ENCODE measurements around the gene CYP27B1. TPM values are rescaled to one million over a fixed set of nuclear protein-coding genes. Genes with fewer than 3 reads are reported as not detected.
"Not testable (repeated sequence)": the region's sequence is repeated elsewhere in the genome, so short reads cannot be mapped to it uniquely, and the experiment has no call there.

CYP27B1 gene
- total RNA-seq, 1 donor from 2014 or later = 3.9 TPM

GRCh38 chr12:57718641-57719528 lies 48.0 kb downstream of the CYP27B1 start:
- FAIRE-seq (peak; percentile 7), DNase-seq (ENCODE audit: low read depth) (no peak)
- H3K4me3 ChIP-seq (ENCODE audit: low read depth, low read length) = no peak overlapping the region
- H3K36me3 ChIP-seq (ENCODE audit: control insufficient read depth, insufficient read depth, low read length) = peaks cover 12% of the 10 kb centered on the region
- no peaks in the 10 kb centered on the region for H3K27me3 ChIP-seq (ENCODE audit: control insufficient read depth, insufficient read depth, low read length)
- TF ChIP-seq, protein P1, sequence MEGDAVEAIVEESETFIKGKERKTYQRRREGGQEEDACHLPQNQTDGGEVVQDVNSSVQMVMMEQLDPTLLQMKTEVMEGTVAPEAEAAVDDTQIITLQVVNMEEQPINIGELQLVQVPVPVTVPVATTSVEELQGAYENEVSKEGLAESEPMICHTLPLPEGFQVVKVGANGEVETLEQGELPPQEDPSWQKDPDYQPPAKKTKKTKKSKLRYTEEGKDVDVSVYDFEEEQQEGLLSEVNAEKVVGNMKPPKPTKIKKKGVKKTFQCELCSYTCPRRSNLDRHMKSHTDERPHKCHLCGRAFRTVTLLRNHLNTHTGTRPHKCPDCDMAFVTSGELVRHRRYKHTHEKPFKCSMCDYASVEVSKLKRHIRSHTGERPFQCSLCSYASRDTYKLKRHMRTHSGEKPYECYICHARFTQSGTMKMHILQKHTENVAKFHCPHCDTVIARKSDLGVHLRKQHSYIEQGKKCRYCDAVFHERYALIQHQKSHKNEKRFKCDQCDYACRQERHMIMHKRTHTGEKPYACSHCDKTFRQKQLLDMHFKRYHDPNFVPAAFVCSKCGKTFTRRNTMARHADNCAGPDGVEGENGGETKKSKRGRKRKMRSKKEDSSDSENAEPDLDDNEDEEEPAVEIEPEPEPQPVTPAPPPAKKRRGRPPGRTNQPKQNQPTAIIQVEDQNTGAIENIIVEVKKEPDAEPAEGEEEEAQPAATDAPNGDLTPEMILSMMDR (IDR thresholded peaks at IDR 0.05; ENCODE audit: insufficient read depth, low read length, severe bottlenecking) = no peak

- H3K36me3 ChIP-seq (ENCODE audit: control insufficient read depth, insufficient read depth, low read length) = peaks cover 12% of the 10 kb centered on the region
Observed at GRCh38 chr12:57717846-57718640, 48.8 kb downstream of the CYP27B1 start.

DNA sequence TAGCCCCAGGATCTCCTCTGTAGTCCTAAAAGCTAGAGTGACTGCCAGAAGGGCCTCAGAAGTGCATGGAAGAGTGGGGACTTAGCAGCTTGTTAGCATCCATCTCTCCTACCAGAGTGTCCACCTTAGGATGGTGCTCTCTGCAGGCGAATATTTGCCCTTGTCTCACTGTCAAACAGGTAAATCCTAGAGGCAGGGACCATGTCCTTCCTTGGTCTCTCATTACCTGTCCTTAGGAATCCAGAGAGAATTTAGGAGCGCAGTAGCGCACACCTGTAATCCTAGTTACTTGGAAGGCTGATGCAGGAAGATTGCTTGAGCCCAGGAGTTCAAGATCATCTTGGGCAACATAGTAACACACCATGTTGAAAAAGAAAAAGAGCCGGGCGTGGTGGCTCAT lies 49.7 kb downstream of the CYP27B1 start:
- TF ChIP-seq, protein P1 (IDR thresholded peaks at IDR 0.05; ENCODE audit: insufficient read depth, low read length, severe bottlenecking) = no peak
- DNase-seq (ENCODE audit: low read depth) (no peak), FAIRE-seq (no peak)
- Histone ChIP-seq H3K36me3 (ENCODE audit: control insufficient read depth, insufficient read depth, low read length) (peaks cover 12% of the 10 kb centered on the region), H3K4me3 (ENCODE audit: low read depth, low read length) (no peak overlapping the region), H3K27me3 (ENCODE audit: control insufficient read depth, insufficient read depth, low read length) (no peaks in the 10 kb centered on the region)

More at GRCh38 chr12:57717846-57718640, 48.8 kb downstream of the CYP27B1 start:
- DNase-seq (ENCODE audit: low read depth) (no peak), FAIRE-seq (no peak)
- Histone ChIP-seq H3K4me3 (ENCODE audit: low read depth, low read length) (no peak overlapping the region), H3K27me3 (ENCODE audit: control insufficient read depth, insufficient read depth, low read length) (no peaks in the 10 kb centered on the region)
- TF ChIP-seq, protein P1 (IDR thresholded peaks at IDR 0.05; ENCODE audit: insufficient read depth, low read length, severe bottlenecking) = no peak

DNA sequence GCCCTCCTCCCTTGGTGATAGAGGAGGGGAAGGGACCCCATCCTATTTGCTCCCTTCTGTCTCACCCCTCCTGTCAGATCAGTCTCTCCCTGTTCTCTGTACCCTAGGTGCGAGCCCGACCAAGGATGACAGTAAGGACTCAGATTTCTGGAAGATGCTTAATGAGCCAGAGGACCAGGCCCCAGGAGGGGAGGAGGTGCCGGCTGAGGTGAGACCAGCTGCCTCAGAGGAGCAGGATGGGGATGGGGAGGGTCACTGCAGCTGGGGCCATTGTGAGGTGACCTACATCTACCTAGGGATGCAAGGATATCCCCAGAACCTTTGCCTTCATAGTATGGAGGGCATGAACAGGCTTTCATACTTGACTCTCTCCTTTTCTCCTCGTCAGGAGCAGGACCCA lies 50.6 kb downstream of the CYP27B1 start:
- TF ChIP-seq, protein P1 (IDR thresholded peaks at IDR 0.05; ENCODE audit: insufficient read depth, low read length, severe bottlenecking) = no peak
- DNase-seq (ENCODE audit: low read depth) = no peak
- Histone ChIP-seq H3K4me3 (ENCODE audit: low read depth, low read length) (no peak overlapping the region), H3K27me3 (ENCODE audit: control insufficient read depth, insufficient read depth, low read length) (no peaks in the 10 kb centered on the region), H3K36me3 (ENCODE audit: control insufficient read depth, insufficient read depth, low read length) (peaks cover 12% of the 10 kb centered on the region)
- FAIRE-seq = no peak

- Histone ChIP-seq H3K36me3 (ENCODE audit: control insufficient read depth, insufficient read depth, low read length) (peaks cover 11% of the 10 kb centered on the region), H3K27me3 (ENCODE audit: control insufficient read depth, insufficient read depth, low read length) (no peaks in the 10 kb centered on the region), H3K4me3 (ENCODE audit: low read depth, low read length) (no peak overlapping the region)
- TF ChIP-seq, protein P1 (IDR thresholded peaks at IDR 0.05; ENCODE audit: insufficient read depth, low read length, severe bottlenecking) = no peak
- DNase-seq (ENCODE audit: low read depth) = no peak
- FAIRE-seq = no peak
Observed at GRCh38 chr12:57715786-57716185, 51.1 kb downstream of the CYP27B1 start.

- not testable (repeated sequence) for H3K27me3 ChIP-seq (ENCODE audit: control insufficient read depth, insufficient read depth, low read length); H3K4me3 ChIP-seq (ENCODE audit: low read depth, low read length); FAIRE-seq; H3K36me3 ChIP-seq (ENCODE audit: control insufficient read depth, insufficient read depth, low read length); DNase-seq (ENCODE audit: low read depth)
Observed at GRCh38 chr12:57715036-57715748, 51.7 kb downstream of the CYP27B1 start.

All from bronchial epithelial cell (primary cell).